ENCODE data around the gene DHRS11.
A peak's percentile ranks its signal among the peaks of the same experiment; 100 is the strongest.

The DHRS11 gene

DNA sequence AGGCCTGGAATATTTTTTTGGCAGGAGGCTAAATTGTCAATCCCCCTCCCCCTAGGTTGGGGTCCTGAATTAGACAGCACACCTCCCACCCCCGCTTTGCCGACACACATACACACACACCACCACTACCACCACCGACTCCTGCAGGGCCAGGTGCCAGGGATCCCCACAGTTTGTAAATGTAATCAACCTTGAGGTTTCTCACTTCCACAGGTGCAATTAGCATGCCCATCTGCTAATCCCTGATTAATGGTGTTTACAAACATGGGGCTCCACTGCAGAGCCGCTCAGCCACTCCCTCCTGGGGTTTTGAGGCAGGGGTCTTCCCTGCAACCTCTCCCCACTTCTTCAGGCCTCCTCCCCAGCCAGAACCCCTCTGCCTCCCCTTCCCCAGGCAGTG lies 21.5 kb downstream of the DHRS11 start:
- Mint-ChIP-seq H3K36me3 (ENCODE audit: low read depth) (no peaks in the 10 kb centered on the region), H3K4me1 (peaks cover 16% of the 10 kb centered on the region), H3K27me3 (ENCODE audit: low read depth) (peaks cover 21% of the 10 kb centered on the region), H3K9me3 (no peaks in the 10 kb centered on the region), H3K27ac (no peak overlapping the region), H3K4me3 (no peak overlapping the region)
- TF ChIP-seq, protein P1, sequence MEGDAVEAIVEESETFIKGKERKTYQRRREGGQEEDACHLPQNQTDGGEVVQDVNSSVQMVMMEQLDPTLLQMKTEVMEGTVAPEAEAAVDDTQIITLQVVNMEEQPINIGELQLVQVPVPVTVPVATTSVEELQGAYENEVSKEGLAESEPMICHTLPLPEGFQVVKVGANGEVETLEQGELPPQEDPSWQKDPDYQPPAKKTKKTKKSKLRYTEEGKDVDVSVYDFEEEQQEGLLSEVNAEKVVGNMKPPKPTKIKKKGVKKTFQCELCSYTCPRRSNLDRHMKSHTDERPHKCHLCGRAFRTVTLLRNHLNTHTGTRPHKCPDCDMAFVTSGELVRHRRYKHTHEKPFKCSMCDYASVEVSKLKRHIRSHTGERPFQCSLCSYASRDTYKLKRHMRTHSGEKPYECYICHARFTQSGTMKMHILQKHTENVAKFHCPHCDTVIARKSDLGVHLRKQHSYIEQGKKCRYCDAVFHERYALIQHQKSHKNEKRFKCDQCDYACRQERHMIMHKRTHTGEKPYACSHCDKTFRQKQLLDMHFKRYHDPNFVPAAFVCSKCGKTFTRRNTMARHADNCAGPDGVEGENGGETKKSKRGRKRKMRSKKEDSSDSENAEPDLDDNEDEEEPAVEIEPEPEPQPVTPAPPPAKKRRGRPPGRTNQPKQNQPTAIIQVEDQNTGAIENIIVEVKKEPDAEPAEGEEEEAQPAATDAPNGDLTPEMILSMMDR (IDR thresholded peaks at IDR 0.05; ENCODE audit: unreplicated experiment in 3 of 3): no peak

DNA sequence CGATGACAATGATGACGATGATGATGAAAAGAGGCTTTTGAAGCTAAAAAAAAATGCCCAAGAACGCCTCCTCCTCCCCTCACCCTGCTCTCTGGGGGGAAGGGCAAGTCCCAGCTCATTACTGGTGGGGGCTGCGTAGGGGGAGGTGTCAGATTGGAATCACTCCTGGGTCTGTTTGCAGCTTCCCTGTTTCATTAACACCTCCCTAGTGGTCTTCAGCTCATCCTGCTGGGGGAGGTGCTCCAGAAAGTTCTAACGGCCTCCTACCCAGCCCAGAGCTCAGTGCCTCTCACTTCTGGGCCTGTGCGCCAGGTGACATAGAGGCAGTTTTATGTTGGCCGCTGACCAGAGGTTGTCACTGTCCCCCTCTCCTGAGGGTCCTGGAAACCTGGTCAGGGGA lies 22.4 kb downstream of the DHRS11 start:
- Mint-ChIP-seq H3K4me1 (peaks cover 16% of the 10 kb centered on the region), H3K36me3 (ENCODE audit: low read depth) (no peaks in the 10 kb centered on the region), H3K9me3 (no peaks in the 10 kb centered on the region), H3K4me3 (no peak overlapping the region), H3K27ac (no peak overlapping the region), H3K27me3 (ENCODE audit: low read depth) (peaks cover 18% of the 10 kb centered on the region)
- TF ChIP-seq, protein P1 (IDR thresholded peaks at IDR 0.05; ENCODE audit: unreplicated experiment in 3 of 3): no peak

DNA sequence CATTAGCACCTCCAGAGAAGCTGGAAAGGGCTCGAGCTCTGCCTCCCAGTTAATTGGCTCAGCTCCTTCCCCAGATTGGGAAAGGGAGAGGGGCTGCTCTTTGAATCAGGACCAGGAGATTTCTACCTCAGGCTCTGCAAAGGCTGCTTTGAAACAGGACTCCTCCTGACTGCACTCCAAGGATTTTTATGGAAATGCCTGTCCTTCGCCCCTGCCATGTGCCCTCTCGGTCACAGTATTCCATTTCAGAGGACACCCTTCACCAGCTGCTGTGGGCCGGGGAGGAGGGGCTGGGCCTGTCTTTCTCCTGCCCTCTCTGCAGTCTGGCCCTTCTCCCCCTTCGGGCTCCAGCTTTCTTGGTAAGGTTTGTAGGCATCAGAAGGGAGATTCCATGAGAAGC lies 23.3 kb downstream of the DHRS11 start:
- Mint-ChIP-seq H3K27ac (peak overlapping the region in 1 of 3 experiments; percentile 46), H3K36me3 (ENCODE audit: low read depth) (no peaks in the 10 kb centered on the region), H3K27me3 (ENCODE audit: low read depth) (peaks cover 22% of the 10 kb centered on the region), H3K4me3 (no peak overlapping the region), H3K4me1 (peaks cover 16% of the 10 kb centered on the region), H3K9me3 (no peaks in the 10 kb centered on the region)
- TF ChIP-seq, protein P1 (IDR thresholded peaks at IDR 0.05; ENCODE audit: unreplicated experiment in 3 of 3): no peak

DNA sequence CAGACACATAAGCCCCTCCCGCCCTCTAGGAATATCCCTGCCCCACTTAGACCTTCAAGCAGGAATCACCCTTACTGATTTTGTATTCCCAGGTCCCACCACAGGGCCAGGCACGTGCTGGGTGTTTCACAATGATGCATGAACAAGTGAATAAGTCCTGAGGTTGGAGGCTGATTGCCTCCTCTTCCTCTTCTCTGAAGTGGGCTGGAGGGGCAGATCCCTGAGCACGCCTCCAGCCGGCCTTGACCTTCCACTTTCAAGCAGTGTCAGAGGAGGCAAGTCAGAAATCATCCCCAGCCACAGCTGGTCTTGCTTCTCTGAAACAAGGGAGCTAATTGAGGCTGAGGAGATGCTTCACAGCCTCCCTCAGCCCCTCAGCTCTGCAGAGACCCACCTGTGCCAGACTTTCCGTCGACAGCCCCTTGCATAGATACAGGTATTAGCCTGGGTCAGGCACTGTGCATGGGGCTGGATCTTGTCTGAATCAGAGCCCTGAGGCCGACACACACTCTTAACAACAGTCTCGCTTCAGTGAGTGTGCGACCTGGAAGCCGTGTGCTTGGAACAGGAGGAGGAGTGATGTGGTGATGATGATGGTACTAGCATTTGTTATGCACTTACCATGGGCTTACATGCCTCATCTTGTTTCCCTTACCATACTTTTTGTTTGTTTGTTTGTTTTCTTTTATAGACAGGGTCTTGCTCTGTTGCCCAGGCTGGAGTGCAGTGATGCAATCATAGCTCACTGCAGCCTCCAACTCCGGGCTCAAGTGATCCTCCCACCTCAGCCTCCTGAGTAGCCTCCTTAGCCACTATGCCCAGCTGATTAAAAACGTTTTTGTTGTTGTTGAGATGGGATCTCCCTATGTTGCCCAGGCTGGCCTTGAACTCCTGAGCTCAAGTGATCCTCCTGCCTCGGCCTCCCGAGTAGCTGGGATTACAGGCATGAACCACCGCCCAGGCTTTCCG lies 24.7 kb downstream of the DHRS11 start:
- peaks cover 16% of the 10 kb centered on the region for H3K4me1 Mint-ChIP-seq
- no peaks in the 10 kb centered on the region for H3K9me3 Mint-ChIP-seq
- TF ChIP-seq, protein P1 (IDR thresholded peaks at IDR 0.05; ENCODE audit: unreplicated experiment in 3 of 3): no peak
- H3K36me3 Mint-ChIP-seq (ENCODE audit: low read depth): no peaks in the 10 kb centered on the region
- H3K4me3 Mint-ChIP-seq: no peak overlapping the region
- no peak overlapping the region for H3K27ac Mint-ChIP-seq
- H3K27me3 Mint-ChIP-seq (ENCODE audit: low read depth): peaks cover 22% of the 10 kb centered on the region

DNA sequence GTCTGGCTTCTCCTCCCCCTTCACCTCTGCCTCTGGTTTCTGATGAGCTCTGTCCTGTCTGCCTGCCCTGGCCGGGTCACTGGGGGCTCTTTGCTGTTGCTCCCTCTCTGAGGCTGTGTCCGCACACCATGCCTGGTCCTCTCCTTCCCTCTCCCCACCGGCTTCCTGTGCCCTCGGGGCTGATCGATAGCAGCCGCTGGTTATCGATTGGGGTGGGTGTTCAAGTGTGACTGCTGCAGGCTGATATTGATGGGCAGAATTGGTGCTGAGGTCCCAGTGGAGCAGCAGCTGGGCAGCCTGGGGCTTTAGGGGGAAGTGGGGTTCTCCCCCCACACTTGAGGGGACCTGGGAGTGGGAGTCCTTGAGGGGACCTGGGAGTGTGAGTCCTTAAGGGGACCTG lies 26.1 kb downstream of the DHRS11 start:
- no peaks in the 10 kb centered on the region for H3K9me3 Mint-ChIP-seq
- TF ChIP-seq, protein P1 (IDR thresholded peaks at IDR 0.05; ENCODE audit: unreplicated experiment in 3 of 3): no peak
- H3K27me3 Mint-ChIP-seq (ENCODE audit: low read depth): peaks cover 27% of the 10 kb centered on the region
- H3K4me3 Mint-ChIP-seq: no peak overlapping the region
- no peaks in the 10 kb centered on the region for H3K36me3 Mint-ChIP-seq (ENCODE audit: low read depth)
- peaks cover 16% of the 10 kb centered on the region for H3K4me1 Mint-ChIP-seq
- no peak overlapping the region for H3K27ac Mint-ChIP-seq

DNA sequence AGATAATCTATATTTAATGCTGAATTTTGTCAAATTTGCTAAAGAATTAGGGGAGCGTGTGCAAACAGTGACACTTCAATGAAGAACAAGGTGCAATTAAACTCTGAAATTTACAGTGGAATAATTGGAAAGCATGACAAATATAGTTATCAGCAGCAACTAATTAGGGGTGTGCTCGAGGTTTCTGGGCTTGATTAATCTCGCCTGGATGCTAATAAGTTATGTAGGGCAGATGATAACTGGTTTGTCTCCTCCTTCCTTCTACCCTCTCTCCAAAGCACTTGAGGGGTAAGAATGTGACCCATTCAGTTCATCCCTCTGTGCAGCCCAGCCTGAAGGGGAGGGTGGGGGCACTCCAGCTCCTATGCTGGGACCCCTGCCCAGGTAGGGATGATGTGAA lies 31.6 kb downstream of the DHRS11 start:
- TF ChIP-seq, protein P1 (IDR thresholded peaks at IDR 0.05; ENCODE audit: unreplicated experiment in 3 of 3): no peak
- H3K27me3 Mint-ChIP-seq (ENCODE audit: low read depth): peaks cover 31% of the 10 kb centered on the region
- H3K4me3 Mint-ChIP-seq: no peak overlapping the region
- no peaks in the 10 kb centered on the region for H3K9me3 Mint-ChIP-seq
- H3K27ac Mint-ChIP-seq: no peak overlapping the region
- no peaks in the 10 kb centered on the region for H3K36me3 Mint-ChIP-seq (ENCODE audit: low read depth)
- H3K4me1 Mint-ChIP-seq: no peaks in the 10 kb centered on the region
